ENCODE results near the gene HABP2. TPM values are rescaled to one million over a fixed set of nuclear protein-coding genes. Genes with fewer than 3 reads are reported as not detected.

HABP2 gene
- total and polyA plus RNA-seq, 7 experiments from 2014 or later, result not detected

DNA sequence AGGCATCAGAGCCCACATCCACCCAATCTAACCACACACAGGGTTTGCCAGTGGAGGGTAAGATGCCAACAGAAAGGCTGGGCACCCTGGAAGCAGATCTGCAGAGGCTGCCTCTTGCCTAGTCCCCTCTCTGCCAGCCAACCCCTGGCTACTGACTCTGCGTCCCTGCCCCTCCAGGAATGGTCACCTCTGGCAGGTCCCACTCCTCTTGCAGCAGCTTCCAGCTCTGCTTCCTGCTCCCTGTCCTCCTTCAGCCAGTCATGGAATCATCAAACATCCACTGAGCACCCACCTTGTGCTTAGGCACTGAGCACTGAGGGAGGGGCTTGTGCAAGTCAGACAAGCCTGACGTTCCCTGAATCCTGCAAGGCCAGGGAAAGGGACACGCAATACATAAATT lies 20.1 kb upstream of the HABP2 start:
- H3K4me1 Mint-ChIP-seq, result peaks cover 0 to 4% (median 0%) of the 10 kb centered on the region in 7 donors
- Histone ChIP-seq H3K27me3 (ENCODE audit: control insufficient read depth in 2 of 2, insufficient read depth in 2 of 2, low read length in 2 of 2) (no peaks in the 10 kb centered on the region), H3K27ac (ENCODE audit: low read depth, low read length) (no peak overlapping the region), H3K9me3 (ENCODE audit: control insufficient read depth in 2 of 3, low read length in 3 of 3) (no peaks in the 10 kb centered on the region), H3K4me1 (ENCODE audit: control insufficient read depth in 2 of 2, insufficient read depth in 2 of 2, low read length in 2 of 2) (no peaks in the 10 kb centered on the region), H3K36me3 (ENCODE audit: control insufficient read depth in 2 of 3, insufficient read depth in 3 of 3, low read length in 3 of 3) (no peaks in the 10 kb centered on the region), H3K4me3 (ENCODE audit: low read length) (no peak overlapping the region)
- intact Hi-C loops (cut with micrococcal nuclease), result no loop called here
- peaks cover 2 to 32% (median 15%) of the 10 kb centered on the region in 5 donors for H3K27me3 Mint-ChIP-seq
- H3K4me3 Mint-ChIP-seq, result no peak overlapping the region
- H3K27ac Mint-ChIP-seq, result no peak overlapping the region
- no peak for DNase-seq
- H3K9me3 Mint-ChIP-seq, result peaks cover 0 to 7% (median 0%) of the 10 kb centered on the region in 11 donors
- ATAC-seq, result no peak
- H3K36me3 Mint-ChIP-seq, result no peaks in the 10 kb centered on the region
- CTCF ChIA-PET, result no interaction called here
- POLR2A ChIA-PET, result no interaction called here

DNA sequence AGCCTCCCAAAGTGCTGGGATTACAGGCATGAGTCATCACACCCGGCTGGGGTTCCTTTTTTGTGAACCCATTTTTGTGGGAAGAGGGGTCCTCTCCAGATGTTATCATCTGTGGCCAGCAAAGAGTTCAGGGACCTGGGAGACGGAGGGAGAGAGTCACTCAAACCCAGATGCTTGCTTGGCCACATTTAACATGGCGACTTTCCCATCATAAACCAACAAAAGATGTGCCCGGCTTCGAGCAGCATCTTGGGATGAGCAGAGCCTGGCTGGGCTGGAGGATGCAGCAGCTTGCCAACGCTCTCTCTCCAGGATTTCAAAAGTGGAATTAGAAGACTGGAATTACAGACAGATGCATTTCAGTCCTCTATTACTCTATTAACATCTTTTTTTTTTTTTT lies 19.1 kb upstream of the HABP2 start:
- ChIA-PET POLR2A (no interaction called here), CTCF (no interaction called here)

GRCh38 chr10:113534423-113534822 lies 18.4 kb upstream of the HABP2 start:
- DNase-seq (no peak), ATAC-seq (no peak)
- POLR2A ChIA-PET, result no interaction called here

More for the DNA sequence above, 19.1 kb upstream of the HABP2 start:
- no peak overlapping the region for H3K4me3 ChIP-seq (ENCODE audit: low read length)
- Mint-ChIP-seq H3K36me3 (no peaks in the 10 kb centered on the region), H3K27ac (no peak overlapping the region), H3K4me1 (peaks cover 0 to 4% (median 0%) of the 10 kb centered on the region in 7 donors), H3K27me3 (peaks cover 2 to 32% (median 15%) of the 10 kb centered on the region in 5 donors), H3K9me3 (peaks cover 0 to 7% (median 0%) of the 10 kb centered on the region in 11 donors), H3K4me3 (no peak overlapping the region)
- H3K27me3 ChIP-seq (ENCODE audit: control insufficient read depth in 2 of 2, insufficient read depth in 2 of 2, low read length in 2 of 2), result no peaks in the 10 kb centered on the region
- DNase-seq (no peak), ATAC-seq (no peak)
- no peaks in the 10 kb centered on the region for H3K9me3 ChIP-seq (ENCODE audit: control insufficient read depth in 2 of 3, low read length in 3 of 3)
- no peaks in the 10 kb centered on the region for H3K36me3 ChIP-seq (ENCODE audit: control insufficient read depth in 2 of 3, insufficient read depth in 3 of 3, low read length in 3 of 3)
- intact Hi-C loops (cut with micrococcal nuclease), result no loop called here
- no peak overlapping the region for H3K27ac ChIP-seq (ENCODE audit: low read depth, low read length)
- H3K4me1 ChIP-seq (ENCODE audit: control insufficient read depth in 2 of 2, insufficient read depth in 2 of 2, low read length in 2 of 2), result no peaks in the 10 kb centered on the region

DNA sequence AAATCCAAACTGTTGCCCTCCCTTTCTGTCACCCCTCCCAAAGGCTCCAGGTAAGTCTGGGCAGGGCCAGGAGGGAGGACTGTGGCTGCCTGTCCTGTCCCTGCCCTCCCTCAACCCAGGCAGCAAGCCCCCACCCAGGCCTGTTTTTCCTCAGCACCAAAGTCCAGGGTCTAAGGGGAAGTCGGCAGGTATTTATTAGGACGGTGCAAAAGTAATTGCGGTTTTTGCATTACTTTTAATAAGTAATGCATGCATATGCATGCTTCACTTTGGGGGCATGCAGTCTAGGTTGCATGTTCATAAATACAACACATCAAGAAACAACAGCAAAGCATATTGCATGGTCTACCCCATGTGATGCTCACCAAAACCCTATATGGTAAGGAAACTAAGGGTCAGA lies 15.2 kb upstream of the HABP2 start:
- ChIA-PET POLR2A (no interaction called here), CTCF (no interaction called here)
- Histone ChIP-seq H3K36me3 (ENCODE audit: control insufficient read depth in 2 of 3, insufficient read depth in 3 of 3, low read length in 3 of 3) (no peaks in the 10 kb centered on the region), H3K4me1 (ENCODE audit: control insufficient read depth in 2 of 2, insufficient read depth in 2 of 2, low read length in 2 of 2) (no peaks in the 10 kb centered on the region), H3K9me3 (ENCODE audit: control insufficient read depth in 2 of 3, low read length in 3 of 3) (no peaks in the 10 kb centered on the region), H3K4me3 (ENCODE audit: low read length) (no peak overlapping the region), H3K27me3 (ENCODE audit: control insufficient read depth in 2 of 2, insufficient read depth in 2 of 2, low read length in 2 of 2) (no peaks in the 10 kb centered on the region), H3K27ac (ENCODE audit: low read depth, low read length) (no peak overlapping the region)
- DNase-seq (no peak), ATAC-seq (no peak)
- Mint-ChIP-seq H3K4me3 (no peak overlapping the region), H3K27me3 (peaks cover 0 to 26% (median 12%) of the 10 kb centered on the region in 5 donors), H3K9me3 (peaks cover 0 to 7% (median 0%) of the 10 kb centered on the region in 11 donors), H3K27ac (no peak overlapping the region), H3K36me3 (no peaks in the 10 kb centered on the region), H3K4me1 (peaks cover 0 to 4% (median 0%) of the 10 kb centered on the region in 7 donors)
- intact Hi-C loops (cut with micrococcal nuclease), result no loop called here

More at GRCh38 chr10:113534423-113534822, 18.4 kb upstream of the HABP2 start:
- Mint-ChIP-seq H3K27ac (no peak overlapping the region), H3K9me3 (peaks cover 0 to 7% (median 0%) of the 10 kb centered on the region in 11 donors), H3K27me3 (peaks cover 2 to 29% (median 15%) of the 10 kb centered on the region in 5 donors), H3K4me1 (peaks cover 0 to 4% (median 0%) of the 10 kb centered on the region in 7 donors), H3K4me3 (no peak overlapping the region), H3K36me3 (no peaks in the 10 kb centered on the region)
- Histone ChIP-seq H3K36me3 (ENCODE audit: control insufficient read depth in 2 of 3, insufficient read depth in 3 of 3, low read length in 3 of 3) (no peaks in the 10 kb centered on the region), H3K27me3 (ENCODE audit: control insufficient read depth in 2 of 2, insufficient read depth in 2 of 2, low read length in 2 of 2) (no peaks in the 10 kb centered on the region), H3K4me1 (ENCODE audit: control insufficient read depth in 2 of 2, insufficient read depth in 2 of 2, low read length in 2 of 2) (no peaks in the 10 kb centered on the region), H3K27ac (ENCODE audit: low read depth, low read length) (no peak overlapping the region), H3K4me3 (ENCODE audit: low read length) (no peak overlapping the region), H3K9me3 (ENCODE audit: control insufficient read depth in 2 of 3, low read length in 3 of 3) (no peaks in the 10 kb centered on the region)
- intact Hi-C loops (cut with micrococcal nuclease), result no loop called here
- CTCF ChIA-PET, result no interaction called here

DNA sequence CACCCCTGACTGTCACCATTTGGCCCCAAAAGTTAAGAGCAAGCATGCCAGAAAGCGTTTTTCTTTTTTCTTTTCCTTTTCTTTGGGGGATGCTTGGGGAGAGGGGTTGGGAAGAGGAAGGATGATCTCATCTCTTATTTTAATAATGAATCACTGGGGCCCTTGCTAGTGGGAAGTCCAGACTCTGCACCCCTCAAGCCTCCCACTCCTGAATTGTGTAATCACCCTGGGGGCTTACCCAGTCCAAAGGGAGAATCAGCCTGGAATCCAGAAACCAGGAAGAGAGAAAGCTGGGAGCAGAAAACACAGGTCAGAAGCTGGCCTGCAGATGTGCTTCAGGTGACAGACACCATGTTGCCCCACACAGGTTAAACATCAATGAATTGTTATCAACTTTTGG lies 14.7 kb upstream of the HABP2 start:
- Mint-ChIP-seq H3K9me3 (peaks cover 0 to 5% (median 0%) of the 10 kb centered on the region in 11 donors), H3K4me1 (peaks cover 0 to 4% (median 0%) of the 10 kb centered on the region in 7 donors), H3K36me3 (no peaks in the 10 kb centered on the region), H3K4me3 (no peak overlapping the region), H3K27ac (no peak overlapping the region), H3K27me3 (peaks cover 0 to 21% (median 12%) of the 10 kb centered on the region in 5 donors)
- Histone ChIP-seq H3K36me3 (ENCODE audit: control insufficient read depth in 2 of 3, insufficient read depth in 3 of 3, low read length in 3 of 3) (no peaks in the 10 kb centered on the region), H3K4me1 (ENCODE audit: control insufficient read depth in 2 of 2, insufficient read depth in 2 of 2, low read length in 2 of 2) (no peaks in the 10 kb centered on the region), H3K4me3 (ENCODE audit: low read length) (no peak overlapping the region), H3K9me3 (ENCODE audit: control insufficient read depth in 2 of 3, low read length in 3 of 3) (no peaks in the 10 kb centered on the region), H3K27ac (ENCODE audit: low read depth, low read length) (no peak overlapping the region), H3K27me3 (ENCODE audit: control insufficient read depth in 2 of 2, insufficient read depth in 2 of 2, low read length in 2 of 2) (no peaks in the 10 kb centered on the region)
- intact Hi-C loops (cut with micrococcal nuclease), result no loop called here
- ATAC-seq (no peak), DNase-seq (no peak)
- ChIA-PET CTCF (no interaction called here), POLR2A (no interaction called here)

GRCh38 chr10:113539789-113540188 lies 13.1 kb upstream of the HABP2 start:
- intact Hi-C loops (cut with micrococcal nuclease), result no loop called here
- Histone ChIP-seq H3K4me3 (ENCODE audit: low read length) (no peak overlapping the region), H3K4me1 (ENCODE audit: control insufficient read depth in 2 of 2, insufficient read depth in 2 of 2, low read length in 2 of 2) (no peaks in the 10 kb centered on the region), H3K9me3 (ENCODE audit: control insufficient read depth in 2 of 3, low read length in 3 of 3) (no peaks in the 10 kb centered on the region), H3K36me3 (ENCODE audit: control insufficient read depth in 2 of 3, insufficient read depth in 3 of 3, low read length in 3 of 3) (no peaks in the 10 kb centered on the region), H3K27me3 (ENCODE audit: control insufficient read depth in 2 of 2, insufficient read depth in 2 of 2, low read length in 2 of 2) (no peaks in the 10 kb centered on the region), H3K27ac (ENCODE audit: low read depth, low read length) (no peak overlapping the region)
- no peak overlapping the region for H3K4me3 Mint-ChIP-seq
- no peak for DNase-seq
- no peaks in the 10 kb centered on the region for H3K36me3 Mint-ChIP-seq
- no peak overlapping the region for H3K27ac Mint-ChIP-seq
- no peak for ATAC-seq
- ChIA-PET POLR2A (no interaction called here), CTCF (no interaction called here)
- H3K9me3 Mint-ChIP-seq, result peaks cover 0 to 5% (median 0%) of the 10 kb centered on the region in 11 donors
- no peaks in the 10 kb centered on the region for H3K4me1 Mint-ChIP-seq
- peaks cover 1 to 11% (median 8%) of the 10 kb centered on the region in 5 donors for H3K27me3 Mint-ChIP-seq

DNA sequence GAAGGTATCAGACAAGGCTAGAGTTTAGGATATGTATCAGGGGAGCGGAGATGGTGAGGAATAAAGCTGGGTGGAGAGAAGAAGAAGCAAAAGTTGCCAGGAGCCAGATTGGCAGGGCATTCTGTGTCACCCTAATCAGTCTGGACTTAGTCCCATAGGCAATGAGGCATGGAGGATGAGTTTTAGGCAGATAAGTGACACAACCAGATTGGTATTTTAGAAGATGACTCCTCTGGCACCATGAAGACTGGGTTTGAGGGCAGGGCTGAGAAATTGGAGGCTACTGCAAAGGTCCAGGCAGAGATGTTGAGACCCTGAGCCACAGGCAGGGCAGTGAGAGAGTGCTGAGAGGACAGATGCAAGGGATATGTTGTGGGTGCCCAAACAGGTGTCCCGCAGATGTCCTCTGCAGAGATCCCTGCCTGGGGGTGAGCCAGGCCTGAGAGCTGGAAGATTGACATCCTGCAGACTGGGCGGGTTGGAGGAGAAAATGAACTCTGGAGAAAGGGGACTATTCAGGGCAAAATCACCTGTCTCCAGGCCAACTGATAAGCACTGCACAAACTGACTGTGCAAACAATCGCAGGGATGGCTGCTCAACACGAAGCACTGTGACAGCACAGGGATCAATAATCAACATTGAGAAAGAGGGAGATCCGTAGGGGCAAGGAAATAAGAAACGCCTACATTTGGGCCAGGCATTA lies 11.9 kb upstream of the HABP2 start:
- no peak overlapping the region for H3K4me3 Mint-ChIP-seq
- Histone ChIP-seq H3K4me3 (ENCODE audit: low read length) (no peak overlapping the region), H3K9me3 (ENCODE audit: control insufficient read depth in 2 of 3, low read length in 3 of 3) (no peaks in the 10 kb centered on the region), H3K4me1 (ENCODE audit: control insufficient read depth in 2 of 2, insufficient read depth in 2 of 2, low read length in 2 of 2) (no peaks in the 10 kb centered on the region), H3K36me3 (ENCODE audit: control insufficient read depth in 2 of 3, insufficient read depth in 3 of 3, low read length in 3 of 3) (no peaks in the 10 kb centered on the region), H3K27me3 (ENCODE audit: control insufficient read depth in 2 of 2, insufficient read depth in 2 of 2, low read length in 2 of 2) (no peaks in the 10 kb centered on the region), H3K27ac (ENCODE audit: low read depth, low read length) (no peak overlapping the region)
- H3K36me3 Mint-ChIP-seq, result no peaks in the 10 kb centered on the region
- CTCF ChIA-PET, result no interaction called here
- H3K27ac Mint-ChIP-seq, result no peak overlapping the region
- intact Hi-C loops (cut with micrococcal nuclease), result no loop called here
- no peaks in the 10 kb centered on the region for H3K4me1 Mint-ChIP-seq
- peaks cover 0 to 6% (median 0%) of the 10 kb centered on the region in 5 donors for H3K27me3 Mint-ChIP-seq
- no peaks in the 10 kb centered on the region for H3K9me3 Mint-ChIP-seq
- POLR2A ChIA-PET, result no interaction called here
- ATAC-seq (no peak), DNase-seq (no peak)

Data from naive thymus-derived CD4-positive, alpha-beta T cell (primary cell).